ENCODE results near the gene PDE11A.

GRCh38 chr2:177726931-177727348, 345.6 kb downstream of the PDE11A start:
- TF ChIP-seq EP300 (IDR thresholded peaks at IDR 0.05) (no peak), CTCF (IDR thresholded peaks at IDR 0.05) (no peak)
